Prostate gland (tissue), 2 donors: ENCODE data around the gene DTX1. TPM values are rescaled to one million over a fixed set of nuclear protein-coding genes. Genes with fewer than 3 reads are reported as not detected.

ENCODE experiments used
- DNase-seq: peaks from one replicate; pipeline ENCODE4 v3.0.0-alpha.2; 2019; ENCODE audit warnings: low spot score
- H3K27ac ChIP-seq, 2 donors: fragments of 200-600 bp; sonication (generic); 2 replicates each; pipeline ENCODE4 v1.5.1; 2017 to 2019
- H3K27me3 ChIP-seq: fragments of 200-600 bp; sonication (generic); replicated peaks from 2 replicates; pipeline ENCODE4 v1.5.1; 2019; ENCODE audit not compliant: insufficient read depth
- H3K36me3 ChIP-seq, 2 donors: fragments of 200-600 bp; sonication (generic); 1 replicate in 1 of 2; 2 replicates in 1 of 2; pipeline versions ENCODE4 v1.5.1 to v1.8.1; 2017 to 2019
- H3K4me1 ChIP-seq: fragments of 200-600 bp; sonication (generic); replicated peaks from 2 replicates; pipeline ENCODE4 v1.5.1; 2019
- H3K4me3 ChIP-seq, 2 donors: fragments of 200-600 bp; sonication (generic); 2 replicates each; pipeline ENCODE4 v1.5.1; 2017 to 2019
- H3K9me3 ChIP-seq: fragments of 200-600 bp; sonication (generic); 2 replicates; pipeline ENCODE4 v1.5.1; 2017
- CTCF ChIP-seq, 4 experiments: fragments of 200-600 bp in 2 of 4; fragments of 450-650 bp in 2 of 4; sonication (generic) in 2 of 4; IDR thresholded peaks; 1 replicate in 3 of 4; 2 replicates in 1 of 4; pipeline ENCODE4 v1.5.1; 2016 to 2019; ENCODE audit warnings: antibody characterized with exemption in 4 of 4, mild to moderate bottlenecking in 2 of 4, moderate library complexity in 2 of 4
- POLR2A ChIP-seq: fragments of 450-650 bp; IDR thresholded peaks from one replicate; pipeline ENCODE4 v1.6.1; 2016; ENCODE audit warnings: antibody characterized with exemption, mild to moderate bottlenecking
- POLR2AphosphoS5 ChIP-seq: sonication (generic); formaldehyde crosslinking; IDR thresholded peaks from one replicate; pipeline ENCODE4 v1.6.1; 2017; ENCODE audit warnings: antibody characterized with exemption
- WGBS: methylation state at CpG from one replicate; pipeline ENCODE4 v1.1.5; 2018; 5-methylcytosine and 5-hydroxymethylcytosine counted together
- intact Hi-C: fragments of 100-400 bp; cut with DNase I; formaldehyde crosslinking; loops from one replicate; pipeline ENCODE4 v1.14.2; 2022
- total RNA-seq, 2 donors: library from RNA; depleted of rRNA; stranded (reverse); fragments of >200 nt; gene quantifications; one replicate each; pipeline ENCODE4 v1.1.0, GENCODE V29; 2016

DTX1 gene
- total RNA-seq, 2 donors from 2014 or later = 2.6 to 21.2 TPM

GRCh38 chr12:113061061-113061694 lies 4.6 kb downstream of the DTX1 start:
- Histone ChIP-seq H3K9me3 (no peaks in the 10 kb centered on the region), H3K4me1 (peaks cover 3% of the 10 kb centered on the region), H3K27ac (no peak overlapping the region), H3K27me3 (no peaks in the 10 kb centered on the region), H3K4me3 (no peak overlapping the region), H3K36me3 (no peaks in the 10 kb centered on the region)
- 63% methylated on average over 10 of the region's 10 CpGs for WGBS
- no peak for TF ChIP-seq POLR2A
- TF ChIP-seq CTCF (IDR thresholded peaks at IDR 0.05) = no peak
- TF ChIP-seq POLR2AphosphoS5 = no peak
- no peak for DNase-seq
- intact Hi-C loops = no loop called here

GRCh38 chr12:113062502-113063395 lies 6.2 kb downstream of the DTX1 start:
- no peaks in the 10 kb centered on the region for H3K36me3 ChIP-seq
- no peak overlapping the region for H3K27ac ChIP-seq
- no peak for TF ChIP-seq POLR2A
- TF ChIP-seq POLR2AphosphoS5 = no peak
- no peak for TF ChIP-seq CTCF (IDR thresholded peaks at IDR 0.05)
- H3K4me1 ChIP-seq = no peaks in the 10 kb centered on the region
- intact Hi-C loops = no loop called here
- no peak for DNase-seq
- WGBS = 66% methylated on average over 23 of the region's 23 CpGs
- H3K4me3 ChIP-seq = no peak overlapping the region
- no peaks in the 10 kb centered on the region for H3K27me3 ChIP-seq
- no peaks in the 10 kb centered on the region for H3K9me3 ChIP-seq

- WGBS = 82% methylated on average over 9 of the region's 9 CpGs
- no peaks in the 10 kb centered on the region for H3K36me3 ChIP-seq
- TF ChIP-seq CTCF (IDR thresholded peaks at IDR 0.05) = no peak
- TF ChIP-seq POLR2AphosphoS5 = no peak
- TF ChIP-seq POLR2A = no peak
- H3K9me3 ChIP-seq = no peaks in the 10 kb centered on the region
- no peaks in the 10 kb centered on the region for H3K27me3 ChIP-seq
- H3K4me1 ChIP-seq = no peaks in the 10 kb centered on the region
- no peak for DNase-seq
- intact Hi-C loops = no loop called here
- H3K27ac ChIP-seq = no peak overlapping the region
- no peak overlapping the region for H3K4me3 ChIP-seq
Observed at GRCh38 chr12:113063396-113064350, 7.1 kb downstream of the DTX1 start.

- WGBS = 59% methylated on average over 5 of the region's 5 CpGs
- H3K4me3 ChIP-seq = no peak overlapping the region
- TF ChIP-seq CTCF (IDR thresholded peaks at IDR 0.05) (no peak), POLR2AphosphoS5 (no peak), POLR2A (no peak)
- no peak overlapping the region for H3K27ac ChIP-seq
- no peaks in the 10 kb centered on the region for H3K4me1 ChIP-seq
- intact Hi-C loops = no loop called here
- no peaks in the 10 kb centered on the region for H3K27me3 ChIP-seq
- no peak for DNase-seq
- no peaks in the 10 kb centered on the region for H3K9me3 ChIP-seq
- H3K36me3 ChIP-seq = no peaks in the 10 kb centered on the region
Observed at GRCh38 chr12:113064395-113065125, 8.0 kb downstream of the DTX1 start.
